ENCODE data around the gene ATG7.
"Not testable (repeated sequence)": the region's sequence is repeated elsewhere in the genome, so short reads cannot be mapped to it uniquely, and the experiment has no call there.

ATG7 gene

GRCh38 chr3:11459186-11459824 is 187.1 kb downstream of the ATG7 start:
- FAIRE-seq (no peak), DNase-seq (ENCODE audit: insufficient read length, low spot score) (no peak)

GRCh38 chr3:11461226-11461625 is 189.0 kb downstream of the ATG7 start:
- DNase-seq (ENCODE audit: insufficient read length, low spot score) (no peak), FAIRE-seq (no peak)

GRCh38 chr3:11462673-11463072 is 190.5 kb downstream of the ATG7 start:
- not testable (repeated sequence) for DNase-seq (ENCODE audit: insufficient read length, low spot score); FAIRE-seq

GRCh38 chr3:11463591-11463990 is 191.4 kb downstream of the ATG7 start:
- DNase-seq (ENCODE audit: insufficient read length, low spot score): no peak
- FAIRE-seq: no peak

- FAIRE-seq (no peak), DNase-seq (ENCODE audit: insufficient read length, low spot score) (no peak)
These were observed 192.2 kb downstream of the ATG7 start for GRCh38 chr3:11464356-11464755.

GRCh38 chr3:11465744-11466616 is 193.8 kb downstream of the ATG7 start:
- no peak for DNase-seq (ENCODE audit: insufficient read length, low spot score)

GRCh38 chr3:11467875-11468274 is 195.7 kb downstream of the ATG7 start:
- DNase-seq (ENCODE audit: insufficient read length, low spot score) (no peak), FAIRE-seq (no peak)

More at GRCh38 chr3:11465744-11466616, 193.8 kb downstream of the ATG7 start:
- no peak for FAIRE-seq

- DNase-seq (ENCODE audit: insufficient read length, low spot score) (no peak), FAIRE-seq (no peak)
These were observed 198.0 kb downstream of the ATG7 start for GRCh38 chr3:11470031-11470853.

GRCh38 chr3:11475324-11475723 is 203.1 kb downstream of the ATG7 start:
- DNase-seq (ENCODE audit: insufficient read length, low spot score) (no peak), FAIRE-seq (no peak)

- FAIRE-seq (no peak), DNase-seq (ENCODE audit: insufficient read length, low spot score) (no peak)
These were observed 204.5 kb downstream of the ATG7 start for GRCh38 chr3:11476735-11477144.

GRCh38 chr3:11477407-11477911 is 205.3 kb downstream of the ATG7 start:
- no peak for DNase-seq (ENCODE audit: insufficient read length, low spot score)
- no peak for FAIRE-seq

- DNase-seq (ENCODE audit: insufficient read length, low spot score): no peak
- no peak for FAIRE-seq
These were observed 206.0 kb downstream of the ATG7 start for GRCh38 chr3:11478167-11478566.

- FAIRE-seq (no peak), DNase-seq (ENCODE audit: insufficient read length, low spot score) (no peak)
These were observed 207.0 kb downstream of the ATG7 start for GRCh38 chr3:11479221-11479620.

GRCh38 chr3:11480663-11481298 is 208.6 kb downstream of the ATG7 start:
- FAIRE-seq (no peak), DNase-seq (ENCODE audit: insufficient read length, low spot score) (no peak)

- FAIRE-seq: no peak
- no peak for DNase-seq (ENCODE audit: insufficient read length, low spot score)
These were observed 209.4 kb downstream of the ATG7 start for GRCh38 chr3:11481556-11481955.

- DNase-seq (ENCODE audit: insufficient read length, low spot score) (no peak), FAIRE-seq (no peak)
These were observed 209.8 kb downstream of the ATG7 start for GRCh38 chr3:11482021-11482420.

- FAIRE-seq; DNase-seq (ENCODE audit: insufficient read length, low spot score): not testable (repeated sequence)
These were observed 216.2 kb downstream of the ATG7 start for GRCh38 chr3:11488356-11488755.

GRCh38 chr3:11494131-11494916 is 222.1 kb downstream of the ATG7 start:
- no peak for FAIRE-seq
- no peak for DNase-seq (ENCODE audit: insufficient read length, low spot score)

GRCh38 chr3:11495948-11496557 is 223.9 kb downstream of the ATG7 start:
- DNase-seq (ENCODE audit: insufficient read length, low spot score) (no peak), FAIRE-seq (no peak)
